Brain pericyte (primary cell): ENCODE measurements around the gene CTH.
"Not testable (repeated sequence)": the region's sequence is repeated elsewhere in the genome, so short reads cannot be mapped to it uniquely, and the experiment has no call there.

Experiments
- DNase-seq: peaks from one replicate; pipeline ENCODE4 v3.0.0-alpha.2; 2012; ENCODE audit warnings: low read depth, low spot score

Gene CTH

DNA sequence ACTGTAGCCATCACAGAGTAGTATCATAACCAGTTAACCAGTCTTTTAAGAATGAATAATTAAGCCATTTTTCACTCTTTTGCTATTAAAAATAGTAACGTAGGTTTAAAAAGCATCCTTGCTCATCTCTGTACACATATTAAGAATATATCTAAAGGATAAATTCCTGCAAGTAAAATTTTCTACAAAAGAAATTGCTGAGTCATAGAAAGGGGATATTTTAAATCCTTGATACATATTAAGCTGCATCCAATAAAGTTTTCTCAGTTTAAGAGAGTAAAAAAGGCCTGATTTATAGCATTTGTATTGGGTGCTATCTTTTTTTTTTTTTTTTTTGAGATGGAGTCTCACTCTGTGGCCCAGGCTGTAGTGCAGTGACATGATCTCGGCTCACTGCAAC lies 1.9 kb upstream of the CTH start:
- no peak for DNase-seq

DNA sequence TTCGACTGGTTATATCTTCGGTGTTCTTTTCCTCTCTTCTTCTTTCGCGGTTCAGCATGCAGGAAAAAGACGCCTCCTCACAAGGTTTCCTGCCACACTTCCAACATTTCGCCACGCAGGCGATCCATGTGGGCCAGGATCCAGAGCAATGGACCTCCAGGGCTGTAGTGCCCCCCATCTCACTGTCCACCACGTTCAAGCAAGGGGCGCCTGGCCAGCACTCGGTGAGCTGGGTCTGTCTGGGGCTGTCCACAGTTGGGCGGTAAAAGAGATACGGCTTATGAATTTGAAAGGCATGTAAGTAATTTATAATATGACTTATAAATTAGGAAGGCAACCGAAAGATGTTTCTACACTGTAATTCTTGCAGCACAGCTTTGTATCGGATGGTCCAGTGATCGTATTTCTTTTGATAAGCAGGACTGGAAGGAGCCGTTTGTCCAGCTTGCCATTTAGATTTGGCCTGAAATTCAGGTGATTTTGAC lies 334 bp downstream of the CTH start:
- peak; percentile 3 for DNase-seq

DNA sequence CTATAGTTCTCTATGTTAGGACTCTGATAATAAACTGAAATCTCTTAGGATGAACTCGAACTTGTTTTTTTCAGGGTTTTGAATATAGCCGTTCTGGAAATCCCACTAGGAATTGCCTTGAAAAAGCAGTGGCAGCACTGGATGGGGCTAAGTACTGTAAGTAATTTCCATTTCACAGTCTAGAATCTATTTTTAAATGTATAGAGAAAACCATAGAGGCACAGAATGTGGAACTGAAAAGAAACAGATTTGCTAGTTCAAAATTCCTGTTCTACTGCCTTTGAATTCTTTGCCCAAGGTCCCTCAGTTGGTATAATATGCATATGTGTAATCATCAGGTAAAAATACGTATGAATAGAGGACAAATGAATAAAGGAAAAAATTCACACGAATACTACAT lies 4.8 kb downstream of the CTH start:
- no peak for DNase-seq

DNA sequence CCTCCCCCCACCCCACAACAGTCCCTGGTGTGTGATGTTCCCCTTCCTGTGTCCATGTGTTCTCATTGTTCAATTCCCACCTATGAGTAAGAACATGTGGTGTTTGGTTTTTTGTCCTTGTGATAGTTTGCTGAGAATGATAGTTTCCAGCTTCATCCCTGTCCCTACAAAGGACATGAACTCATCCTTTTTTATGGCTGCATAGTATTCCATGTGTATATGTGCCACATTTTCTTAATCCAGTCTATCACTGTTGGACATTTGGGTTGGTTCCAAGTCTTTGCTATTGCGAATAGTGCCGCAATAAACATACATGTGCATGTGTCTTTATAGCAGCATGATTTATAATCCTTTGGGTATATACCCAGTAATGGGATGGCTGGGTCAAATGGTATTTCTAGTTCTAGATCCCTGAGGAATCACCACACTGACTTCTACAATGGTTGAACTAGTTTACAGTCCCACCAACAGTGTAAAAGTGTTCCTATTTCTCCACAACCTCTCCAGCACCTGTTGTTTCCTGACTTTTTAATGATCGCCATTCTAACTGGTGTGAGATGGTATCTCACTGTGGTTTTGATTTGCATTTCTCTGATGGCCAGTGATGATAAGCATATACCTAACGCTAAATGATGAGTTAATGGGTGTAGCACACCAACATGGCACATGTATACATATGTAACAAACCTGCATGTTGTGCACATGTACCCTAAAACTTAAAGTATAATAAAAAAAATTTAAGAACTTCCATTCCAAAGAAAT lies 8.1 kb downstream of the CTH start:
- not testable (repeated sequence) for DNase-seq

DNA sequence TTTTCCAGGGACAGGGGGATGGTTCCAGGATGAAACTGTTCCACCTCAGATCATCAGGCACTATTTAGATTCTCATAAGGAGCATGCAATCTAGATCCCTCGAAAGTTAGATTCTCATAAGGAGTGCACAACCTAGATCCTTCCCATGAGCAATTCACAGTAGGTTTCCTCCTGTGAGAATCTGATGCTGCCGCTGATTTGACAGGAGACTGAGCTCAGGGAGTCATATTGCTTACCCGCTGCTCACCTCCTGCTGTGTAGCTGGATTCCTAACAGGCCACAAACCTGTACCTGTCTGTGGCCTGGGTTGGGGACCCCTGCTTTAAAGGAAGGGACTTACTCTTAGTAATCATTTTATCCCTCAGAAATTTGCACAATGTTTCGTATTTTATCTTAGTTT lies 9.3 kb downstream of the CTH start:
- no peak for DNase-seq

DNA sequence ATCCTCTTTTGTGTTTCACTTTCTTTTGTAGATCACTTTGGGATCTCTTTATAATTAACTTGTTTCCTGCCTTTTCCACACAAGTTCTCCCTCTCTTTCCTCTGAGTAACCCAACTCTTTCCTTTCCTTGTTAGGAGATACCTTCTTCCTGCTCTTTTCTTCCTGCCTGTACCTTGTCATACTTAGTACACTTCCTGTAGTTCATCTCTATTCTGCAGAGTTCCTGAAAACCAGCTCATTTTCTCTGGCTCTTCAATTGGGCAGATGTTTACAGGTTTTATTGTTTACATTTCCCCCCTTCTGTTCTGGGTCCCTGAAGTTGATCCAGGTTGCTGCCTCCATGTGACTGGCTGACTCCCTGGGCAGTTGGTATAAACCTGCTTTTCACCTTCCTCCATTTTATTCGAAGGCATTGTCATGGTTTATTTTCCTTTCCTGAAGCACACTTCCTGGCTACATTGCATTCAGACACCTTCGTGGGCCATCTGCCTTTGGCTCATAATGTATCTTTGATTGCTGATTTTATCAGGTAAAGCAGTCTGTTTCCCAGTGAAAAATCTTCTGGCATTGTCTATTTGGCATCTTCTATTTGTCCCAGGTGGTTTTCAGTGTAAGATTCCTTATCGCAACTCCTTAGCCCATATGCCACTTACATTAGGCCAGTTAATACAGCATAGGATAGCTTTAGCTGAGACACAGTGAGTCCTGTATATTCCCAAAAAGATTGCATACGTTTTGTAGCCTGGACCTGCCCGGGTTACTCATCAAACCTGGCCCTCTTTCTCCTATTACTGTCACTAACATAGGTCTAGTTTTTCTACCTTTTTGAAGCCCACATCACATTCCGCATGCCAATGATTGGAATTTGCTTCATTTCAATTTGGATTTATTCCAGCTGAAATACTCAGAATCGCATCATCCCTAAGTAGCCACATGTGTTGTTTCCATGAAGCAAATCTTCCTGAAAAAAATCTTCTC lies 15.4 kb downstream of the CTH start:
- DNase-seq, result no peak

DNA sequence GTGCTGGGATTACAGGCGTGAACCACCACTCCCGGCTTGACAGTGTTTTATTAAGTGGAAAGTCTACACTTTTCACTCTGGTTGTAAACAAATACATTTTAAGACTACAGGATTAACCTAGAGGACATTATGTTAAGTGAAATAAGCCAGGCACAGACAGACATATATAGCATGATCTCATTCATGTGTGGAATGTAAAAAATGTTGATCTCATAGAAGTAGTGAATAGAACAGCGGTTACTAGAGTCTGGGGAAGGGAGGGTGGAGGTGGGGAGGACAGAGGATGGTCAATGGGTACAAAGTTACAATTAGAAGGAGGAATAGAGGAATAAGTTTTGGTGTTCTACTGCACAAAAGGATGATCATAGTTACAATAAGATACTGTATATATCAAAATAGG lies 16.9 kb downstream of the CTH start:
- no peak for DNase-seq

DNA sequence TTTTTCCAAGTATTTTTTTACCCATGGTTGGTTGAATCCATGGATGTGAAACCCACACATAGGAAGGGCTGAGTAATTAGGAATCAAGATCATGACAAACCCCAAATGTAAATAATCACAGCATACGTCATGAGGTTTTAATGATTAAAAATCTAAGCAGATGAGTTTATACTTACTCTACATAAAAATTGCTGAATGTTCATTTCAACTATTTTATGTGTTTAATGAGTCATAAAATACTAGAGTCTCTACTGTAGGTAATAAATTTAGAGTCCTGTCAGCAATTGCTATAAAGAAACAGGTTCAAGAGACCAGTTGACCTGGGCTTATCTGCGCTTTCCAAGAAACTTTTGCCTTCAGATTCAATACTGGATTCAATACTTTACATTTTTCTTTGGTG lies 18.2 kb downstream of the CTH start:
- DNase-seq, result no peak

DNA sequence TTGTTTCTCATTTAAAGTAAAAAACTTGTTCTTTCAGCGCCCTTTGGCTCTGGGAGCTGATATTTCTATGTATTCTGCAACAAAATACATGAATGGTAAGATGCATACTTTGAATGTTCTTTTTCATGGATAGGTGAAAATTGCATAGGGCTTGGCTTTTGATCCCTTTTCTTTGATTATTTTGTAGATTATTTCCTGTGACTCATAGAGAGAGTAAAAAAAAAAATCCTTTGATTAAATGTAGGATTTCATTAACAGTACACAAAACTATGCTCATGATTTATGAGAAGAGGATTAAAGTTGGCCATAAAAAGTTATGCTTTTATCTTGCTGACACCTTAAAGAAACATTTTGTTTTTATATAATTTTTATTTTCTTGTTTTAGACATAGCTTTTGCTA lies 18.7 kb downstream of the CTH start:
- DNase-seq, result no peak

DNA sequence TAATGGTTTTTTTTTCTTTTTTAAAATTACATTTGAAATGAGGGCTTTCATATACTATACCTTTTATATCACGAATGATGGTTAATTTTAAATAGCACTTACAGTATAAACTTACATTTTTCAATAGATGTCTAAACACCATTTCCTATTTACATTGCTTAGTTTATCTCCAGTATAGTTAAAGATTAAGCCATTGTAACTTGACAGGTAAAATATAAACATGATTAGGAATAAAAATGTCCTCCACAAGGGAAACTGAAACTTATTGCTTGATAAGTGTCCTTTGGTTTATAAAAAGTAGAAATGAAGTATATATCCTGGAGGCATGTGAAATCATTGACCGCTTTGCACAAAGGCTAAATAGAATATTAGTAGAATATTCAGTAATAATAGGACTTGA lies 20.2 kb downstream of the CTH start:
- no peak for DNase-seq

DNA sequence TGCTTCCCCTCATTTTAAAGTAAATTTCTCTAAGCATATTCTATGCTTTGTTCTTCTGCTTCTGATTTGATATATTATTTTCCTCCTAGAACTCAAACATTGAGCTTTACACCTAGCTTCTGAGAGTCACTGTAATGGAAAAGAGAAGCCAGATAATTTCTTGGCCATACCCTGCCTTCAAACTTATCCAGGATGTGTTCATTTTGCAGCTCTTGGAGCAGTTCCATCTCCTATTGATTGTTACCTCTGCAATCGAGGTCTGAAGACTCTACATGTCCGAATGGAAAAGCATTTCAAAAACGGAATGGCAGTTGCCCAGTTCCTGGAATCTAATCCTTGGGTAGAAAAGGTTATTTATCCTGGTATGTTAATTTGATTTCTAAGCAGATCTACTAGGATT lies 20.8 kb downstream of the CTH start:
- no peak for DNase-seq

DNA sequence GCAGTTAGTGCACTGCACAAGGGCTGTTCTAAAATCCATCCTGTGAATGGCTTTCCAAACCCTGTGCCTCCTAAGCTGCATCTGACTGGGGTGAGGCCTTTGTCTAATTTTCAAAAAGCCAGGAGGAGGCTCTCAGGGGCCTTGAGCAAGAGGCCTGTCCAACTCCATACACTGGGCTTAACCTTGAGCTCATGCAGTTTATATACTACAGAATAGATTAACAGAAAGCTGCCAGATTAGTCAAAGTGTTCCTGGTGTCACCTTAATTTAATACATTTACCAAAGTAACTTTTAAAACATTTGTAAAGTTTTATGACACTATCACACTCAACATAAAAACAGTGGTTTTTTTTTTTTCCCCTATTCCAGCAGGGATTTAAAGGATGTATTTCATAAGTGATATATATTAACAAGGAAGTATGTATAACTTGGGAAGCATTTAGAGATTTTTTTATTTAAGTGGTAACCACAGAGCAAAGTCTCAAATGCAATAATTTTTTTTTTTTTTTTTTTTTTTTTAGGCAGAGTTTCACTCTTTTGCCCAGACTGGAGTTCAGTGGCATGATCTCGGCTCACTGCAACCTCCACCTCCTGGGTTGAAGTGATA lies 23.3 kb downstream of the CTH start:
- DNase-seq, result no peak

DNA sequence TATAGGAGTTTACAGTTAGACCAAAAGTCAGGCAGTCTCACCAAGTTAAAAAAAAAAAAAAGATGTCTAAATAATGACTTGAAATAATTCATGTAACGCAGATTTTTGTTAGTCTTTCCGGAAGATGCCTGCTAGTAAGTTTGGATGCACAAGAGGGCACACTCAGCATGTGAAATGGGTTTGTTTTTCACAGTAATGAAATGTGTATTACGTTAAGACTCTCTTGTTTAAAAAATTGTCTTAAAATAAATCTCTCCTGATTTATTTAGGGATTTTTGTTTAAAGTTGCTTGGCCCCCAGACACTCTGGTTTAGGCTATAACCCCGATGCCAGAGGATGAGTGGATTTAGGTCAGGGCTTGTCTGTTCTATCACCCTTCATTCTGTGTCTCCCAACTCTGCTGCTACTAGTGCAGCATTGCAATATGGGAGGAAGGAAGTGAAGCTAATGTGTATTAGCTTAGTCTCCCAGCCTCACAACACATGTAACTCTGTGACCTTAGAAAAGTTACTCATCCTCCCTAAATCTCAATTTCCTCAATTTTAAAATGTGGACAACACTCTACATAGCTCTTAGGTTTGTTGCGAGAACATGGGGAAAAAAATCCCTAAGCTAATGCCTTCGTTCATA lies 25.7 kb downstream of the CTH start:
- DNase-seq, result peak; percentile 6

DNA sequence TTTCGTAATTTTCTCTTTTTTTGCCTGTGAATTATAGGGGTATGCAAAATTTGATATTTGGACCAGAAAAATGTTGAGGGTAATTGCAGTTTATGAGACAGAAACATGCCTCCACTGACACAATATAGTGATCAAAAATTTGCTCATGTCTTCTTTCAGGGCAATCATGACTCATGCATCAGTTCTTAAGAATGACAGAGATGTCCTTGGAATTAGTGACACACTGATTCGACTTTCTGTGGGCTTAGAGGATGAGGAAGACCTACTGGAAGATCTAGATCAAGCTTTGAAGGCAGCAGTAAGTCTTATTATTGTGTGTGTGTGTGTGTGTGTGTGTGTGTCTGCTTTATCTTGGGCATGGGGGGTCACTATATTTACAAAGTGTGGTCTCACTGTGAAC lies 27.5 kb downstream of the CTH start:
- DNase-seq, result no peak

DNA sequence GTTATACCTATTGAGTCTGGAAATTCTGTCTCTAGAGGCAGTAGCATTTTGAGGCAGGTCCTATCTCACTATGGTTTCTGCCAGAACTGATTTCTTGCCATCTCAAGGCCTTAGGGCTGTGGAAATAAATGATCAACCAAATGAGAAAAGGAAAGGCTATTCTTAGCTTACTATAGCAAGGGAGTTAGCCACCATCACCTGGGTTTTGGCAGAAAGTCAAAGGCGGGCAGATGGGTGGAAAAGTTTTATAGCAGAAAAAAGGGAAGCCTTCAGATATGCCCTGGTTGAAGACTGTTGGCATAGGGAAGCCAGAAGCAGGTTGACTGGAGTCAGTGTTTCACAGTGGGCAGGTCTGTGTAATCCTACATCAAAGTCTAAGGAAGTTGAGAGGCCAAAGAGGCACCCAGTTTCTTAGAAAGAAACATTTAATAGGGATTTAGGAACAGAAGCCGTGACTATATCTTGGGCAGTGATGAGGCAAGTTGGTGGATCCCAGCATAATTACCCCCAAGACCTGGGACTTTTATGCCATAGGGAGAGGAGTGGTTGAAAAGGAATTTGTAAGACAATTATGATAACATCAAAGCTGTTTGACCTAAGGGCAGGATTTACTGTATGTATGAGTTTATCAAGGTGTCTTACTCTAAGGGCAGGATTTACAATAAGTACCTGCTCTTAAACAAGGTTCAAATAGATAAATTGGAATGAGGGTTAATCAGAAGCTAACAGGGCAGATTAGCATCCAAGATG lies 29.7 kb downstream of the CTH start:
- DNase-seq, result no peak

DNA sequence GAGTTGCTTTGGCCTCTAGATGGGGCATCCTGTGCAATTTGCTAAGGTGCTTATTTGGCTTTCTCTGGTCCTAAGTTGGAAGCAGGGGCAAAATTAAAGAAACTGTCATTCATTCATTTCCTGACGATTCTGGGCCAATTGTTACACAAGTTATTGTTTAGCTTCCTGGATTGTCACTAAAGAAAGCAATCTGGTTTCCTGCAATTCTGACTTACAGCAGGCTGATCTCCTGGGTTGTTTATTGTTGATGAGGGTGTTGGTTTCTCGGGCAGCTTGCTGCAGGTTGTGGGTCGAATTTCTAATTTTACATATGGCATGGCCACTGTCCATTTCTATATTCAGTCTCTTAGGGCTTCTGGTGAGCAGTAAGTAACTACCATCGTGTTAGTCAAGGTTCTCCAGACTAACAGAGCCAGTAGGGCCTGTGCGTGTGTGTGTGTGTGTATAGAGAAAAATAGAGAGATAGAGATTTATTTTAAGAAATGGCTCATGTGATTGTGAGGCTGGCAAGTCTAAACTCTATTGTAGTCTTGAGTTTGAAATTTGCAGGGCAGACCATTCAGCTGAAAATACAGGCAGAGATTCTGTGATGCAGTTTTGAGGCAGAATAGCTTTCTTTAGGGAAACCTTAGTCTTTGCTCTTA lies 30.4 kb downstream of the CTH start:
- no peak for DNase-seq

DNA sequence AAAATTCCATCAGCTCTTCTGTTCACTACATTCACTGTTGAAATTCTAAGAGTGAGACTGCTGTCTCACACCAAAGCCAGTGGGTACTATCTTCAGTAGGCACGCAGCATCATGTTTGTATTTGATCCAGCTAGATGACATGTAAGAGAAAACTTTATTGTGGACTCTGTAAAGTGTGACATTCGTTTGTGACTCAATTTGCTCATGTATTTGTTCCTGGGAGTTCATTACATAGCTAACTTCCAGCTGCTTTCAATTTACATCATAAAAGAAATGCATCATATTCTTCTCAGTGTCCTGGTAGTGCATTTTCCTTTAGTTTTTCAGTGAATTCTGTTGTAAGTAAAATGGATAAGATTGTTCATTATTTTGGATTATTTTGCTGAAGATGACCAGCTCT lies 31.4 kb downstream of the CTH start:
- no peak for DNase-seq

DNA sequence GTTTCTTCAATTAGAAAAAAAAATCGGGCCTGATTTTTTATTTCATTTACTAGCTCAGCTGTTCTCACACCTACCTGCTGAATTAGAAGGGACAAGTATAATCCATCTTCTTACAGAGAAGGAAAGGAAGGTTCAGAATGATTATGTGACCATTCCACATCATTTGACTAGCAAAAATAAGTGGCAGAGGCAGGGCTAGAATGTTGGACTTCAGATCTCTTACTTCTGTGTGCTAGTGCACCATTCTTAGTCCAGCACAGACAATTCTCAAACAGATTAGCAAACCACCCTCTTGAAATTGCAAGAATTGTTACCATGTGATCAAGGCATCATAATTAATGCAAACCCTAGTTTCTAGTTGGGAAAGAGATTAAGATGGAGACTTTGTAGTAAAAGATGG lies 32.7 kb downstream of the CTH start:
- DNase-seq, result no peak

DNA sequence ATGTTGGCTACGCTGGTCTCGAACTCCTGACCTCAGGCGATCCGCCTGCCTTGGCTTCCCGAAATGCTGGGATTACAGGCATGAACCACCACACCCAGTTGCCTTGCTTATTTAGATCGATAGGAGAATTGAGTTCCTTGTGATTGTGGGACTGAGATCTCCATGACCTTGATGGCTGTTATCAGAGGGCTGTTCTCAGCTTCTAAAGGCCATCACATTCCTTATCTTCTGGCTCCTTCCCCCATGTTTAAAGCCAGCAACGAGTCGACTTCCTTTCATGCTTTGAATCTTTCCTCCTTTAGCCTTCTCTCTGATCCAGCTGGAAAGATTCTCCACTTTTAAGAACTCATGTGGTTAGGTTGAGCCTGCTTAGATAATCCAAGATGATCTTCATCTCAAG lies 38.0 kb downstream of the CTH start:
- no peak for DNase-seq

DNA sequence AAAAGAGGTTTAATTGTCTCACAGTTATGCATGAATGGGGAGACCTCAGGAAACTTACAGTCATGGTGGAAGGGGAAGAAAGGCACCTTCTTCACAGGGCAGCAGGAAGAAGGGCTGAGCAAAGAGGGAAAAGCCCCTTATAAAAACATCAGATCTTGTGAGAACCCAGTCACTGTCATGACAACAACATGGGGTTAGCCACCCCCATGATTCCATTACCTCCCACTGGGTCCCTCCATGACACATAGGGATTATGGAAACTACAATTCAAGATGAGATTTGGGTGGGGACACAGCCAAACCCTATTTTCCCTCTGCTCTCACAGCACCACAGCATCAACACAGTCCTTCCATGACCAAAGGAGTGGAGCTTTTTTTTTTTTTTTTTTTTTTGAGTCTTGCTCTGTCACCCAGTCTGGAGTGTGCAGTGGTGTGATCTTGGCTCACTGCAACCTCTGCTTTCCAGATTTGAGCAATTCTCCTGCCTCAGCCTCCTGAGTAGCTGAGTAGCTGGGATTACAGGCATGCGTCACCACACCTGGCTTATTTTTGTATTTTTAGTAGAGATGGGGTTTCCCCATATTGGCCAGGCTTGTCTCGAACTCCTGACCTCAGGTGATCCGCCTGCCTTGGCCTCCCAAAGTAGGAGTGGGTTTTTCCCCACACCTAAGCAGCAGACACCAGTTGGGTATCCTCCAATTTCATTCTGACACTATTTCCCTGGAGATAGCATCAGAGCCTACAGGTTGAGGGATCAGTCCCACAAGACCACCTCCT lies 41.3 kb downstream of the CTH start:
- DNase-seq, result not testable (repeated sequence)
